Stimulated activated CD8-positive, alpha-beta memory T cell treated with anti-CD3 and anti-CD28 coated beads, Interleukin-7, amount 100 ng/mL, for 24 hours (primary cell): ENCODE measurements around the gene TFE3.
A peak's percentile ranks its signal among the peaks of the same experiment; 100 is the strongest.

Experiments used
- DNase-seq: peaks from one replicate; pipeline ENCODE4 v3.0.0-alpha.2; 2020; ENCODE audit warnings: low read depth

The TFE3 gene

GRCh38 chrX:49061490-49061889 lies 18.3 kb upstream of the TFE3 start:
- DNase-seq, result no peak

- no peak for DNase-seq
These were observed 17.8 kb upstream of the TFE3 start for GRCh38 chrX:49060914-49061313.

- DNase-seq, result no peak
These were observed 16.5 kb upstream of the TFE3 start for GRCh38 chrX:49059681-49060085.

GRCh38 chrX:49059201-49059600 lies 16.0 kb upstream of the TFE3 start:
- no peak for DNase-seq

- no peak for DNase-seq
These were observed 15.6 kb upstream of the TFE3 start, which contains the start of gene CCDC120 for GRCh38 chrX:49058794-49059193. Gene CCDC120, plus strand, starts transcription at chrX:49058999. Its CDS starts 3,043 bp downstream, at chrX:49062042.

GRCh38 chrX:49054073-49054762 lies 11.1 kb upstream of the TFE3 start:
- no peak for DNase-seq

GRCh38 chrX:49053223-49054072 lies 10.3 kb upstream of the TFE3 start:
- peak; percentile 30 for DNase-seq

- no peak for DNase-seq
These were observed 777 bp upstream of the TFE3 start for GRCh38 chrX:49043987-49044281.

- no peak for DNase-seq
These were observed 457 bp downstream of the TFE3 start for GRCh38 chrX:49042581-49043219.

- DNase-seq, result no peak
These were observed 1.2 kb downstream of the TFE3 start for GRCh38 chrX:49041744-49042580.

GRCh38 chrX:49040376-49040955 lies 2.7 kb downstream of the TFE3 start:
- DNase-seq, result no peak

GRCh38 chrX:49039598-49040375 lies 3.4 kb downstream of the TFE3 start:
- DNase-seq, result no peak

GRCh38 chrX:49037883-49038475 lies 5.2 kb downstream of the TFE3 start:
- no peak for DNase-seq

GRCh38 chrX:49030283-49030682 lies 12.9 kb downstream of the TFE3 start:
- DNase-seq, result no peak

- no peak for DNase-seq
These were observed 13.3 kb downstream of the TFE3 start for GRCh38 chrX:49029876-49030275.

GRCh38 chrX:49019599-49020249 lies 23.4 kb downstream of the TFE3 start:
- DNase-seq, result no peak

GRCh38 chrX:49019050-49019449 lies 24.1 kb downstream of the TFE3 start:
- no peak for DNase-seq

GRCh38 chrX:49003696-49004095 lies 39.5 kb downstream of the TFE3 start:
- no peak for DNase-seq

GRCh38 chrX:49002091-49002935 lies 40.8 kb downstream of the TFE3 start, which contains the start of gene GRIPAP1:
Gene GRIPAP1, minus strand, starts transcription at chrX:49002264. Its CDS starts 35 bp downstream, at chrX:49002229.
- DNase-seq, result peak; percentile 32
